Ishikawa (cell line): ENCODE results near the gene LRRC74A.

Experiments
- CEBPB ChIP-seq: IDR thresholded peaks from 2 replicates; pipeline ENCODE4 v1.6.1; 2012
- CREB1 ChIP-seq: IDR thresholded peaks from 2 replicates; pipeline ENCODE4 v1.6.1; 2012; ENCODE audit warnings: low read depth
- EP300 ChIP-seq: IDR thresholded peaks from 2 replicates; pipeline ENCODE4 v1.6.1; 2012; ENCODE audit warnings: borderline replicate concordance
- RAD21 ChIP-seq: IDR thresholded peaks from 2 replicates; pipeline ENCODE4 v1.6.1; 2012; ENCODE audit warnings: low read depth
- REST ChIP-seq: IDR thresholded peaks from 2 replicates; pipeline ENCODE4 v1.6.1; 2012; ENCODE audit warnings: low read depth, mild to moderate bottlenecking
- TAF1 ChIP-seq: IDR thresholded peaks from 2 replicates; pipeline ENCODE4 v1.6.1; 2012; ENCODE audit warnings: low read depth, mild to moderate bottlenecking
- TCF12 ChIP-seq: IDR thresholded peaks from 2 replicates; pipeline ENCODE4 v1.6.1; 2012; ENCODE audit warnings: low read depth

GRCh38 chr14:76867516-76868453 is 41.6 kb downstream of the LRRC74A start:
- TF ChIP-seq CEBPB (no peak), EP300 (no peak), RAD21 (no peak), CREB1 (no peak), TAF1 (no peak), TCF12 (no peak), REST (no peak)
